Cardiac fibroblast (primary cell): ENCODE measurements around the gene MPZL2.

Experiments used
- DNase-seq, 2 donors: peaks; one replicate each; pipeline versions ENCODE4 v3.0.0 to v3.0.0-alpha.2; 2010; ENCODE audit warnings: low read depth in 2 of 2
- H3K4me3 ChIP-seq, 2 donors: replicated peaks in 1 of 2; 1 replicate in 1 of 2; 2 replicates in 1 of 2; pipeline ENCODE4 v1.5.1; 2011; ENCODE audit warnings: low read depth in 2 of 2, low read length in 2 of 2, mild to moderate bottlenecking in 2 of 2, moderate library complexity in 1 of 2
- CTCF ChIP-seq: IDR thresholded peaks from one replicate; pipeline ENCODE4 v1.5.1; 2011; ENCODE audit warnings: low read depth, mild to moderate bottlenecking, low read length, inconsistent platforms

The MPZL2 gene

GRCh38 chr11:118216621-118217481 lies 47.2 kb downstream of the MPZL2 start:
- no peak for DNase-seq
- TF ChIP-seq CTCF, result no peak
- no peak overlapping the region for H3K4me3 ChIP-seq

GRCh38 chr11:118215765-118216164 lies 48.3 kb downstream of the MPZL2 start:
- H3K4me3 ChIP-seq, result no peak overlapping the region
- DNase-seq, result no peak
- TF ChIP-seq CTCF, result no peak

GRCh38 chr11:118215262-118215661 lies 48.8 kb downstream of the MPZL2 start:
- DNase-seq, result no peak

GRCh38 chr11:118214210-118214914 lies 49.7 kb downstream of the MPZL2 start:
- TF ChIP-seq CTCF, result no peak
- no peak for DNase-seq
- H3K4me3 ChIP-seq, result no peak overlapping the region

More at GRCh38 chr11:118215262-118215661, 48.8 kb downstream of the MPZL2 start:
- no peak for TF ChIP-seq CTCF
- no peak overlapping the region for H3K4me3 ChIP-seq

DNA sequence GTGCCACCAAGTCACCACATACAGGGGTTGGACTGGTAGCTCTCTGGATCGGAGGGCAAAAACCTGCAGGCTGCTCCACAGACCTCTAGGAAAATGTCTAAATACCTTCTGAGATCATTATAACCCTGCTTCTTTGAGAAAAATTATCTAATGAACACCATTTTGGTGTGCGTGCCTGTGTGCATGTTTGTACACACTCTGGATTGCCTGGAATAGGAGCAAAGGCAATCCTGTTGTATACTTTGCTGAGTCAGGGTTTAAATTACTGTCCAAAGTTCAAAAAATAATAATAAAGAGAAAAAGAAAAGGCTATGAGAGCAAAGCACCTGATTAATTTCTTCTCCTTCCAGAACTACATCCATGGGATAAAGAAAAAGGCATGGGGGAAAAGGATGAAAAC lies 50.3 kb downstream of the MPZL2 start:
- no peak for TF ChIP-seq CTCF
- DNase-seq, result no peak
- no peak overlapping the region for H3K4me3 ChIP-seq

- no peak for TF ChIP-seq CTCF
- DNase-seq, result no peak
These were observed 50.9 kb downstream of the MPZL2 start for GRCh38 chr11:118213201-118213600.

More at GRCh38 chr11:118213201-118213600, 50.9 kb downstream of the MPZL2 start:
- no peak overlapping the region for H3K4me3 ChIP-seq
